Activated CD4-positive, alpha-beta T cell treated with anti-CD3 and anti-CD28 coated beads, Interleukin-2, amount 10 ng/mL, durations not matched to agents 7 days and 5 days (primary cell): ENCODE results near the gene KIAA1217. TPM values are rescaled to one million over a fixed set of nuclear protein-coding genes. Genes with fewer than 3 reads are reported as not detected.

Experiments
- CTCF ChIA-PET: fragments of 350-600 bp; sonication (Branson Sonifier 250); formaldehyde crosslinking; loops from one replicate; lab custom pipeline; 2021; ENCODE audit warnings: antibody characterized with exemption; lab: Charles Lee
- POLR2A ChIA-PET: fragments of 350-600 bp; sonication (Branson Sonifier 250); formaldehyde crosslinking; loops from one replicate; lab custom pipeline; 2021; ENCODE audit warnings: antibody characterized with exemption; lab: Charles Lee
- DNase-seq: peaks from one replicate; pipeline ENCODE4 v3.0.0-alpha.2; 2020
- H3K27ac Mint-ChIP-seq: one replicate; pipeline ENCODE4 v1.8.0; 2021; ENCODE audit warnings: mild to moderate bottlenecking, moderate library complexity, mixed read lengths
- H3K27me3 Mint-ChIP-seq: one replicate; pipeline ENCODE4 v1.8.0; 2021; ENCODE audit warnings: mixed read lengths
- H3K36me3 Mint-ChIP-seq: one replicate; pipeline ENCODE4 v1.8.0; 2021; ENCODE audit warnings: low read depth, mixed read lengths
- H3K4me1 Mint-ChIP-seq: one replicate; pipeline ENCODE4 v1.8.0; 2021; ENCODE audit warnings: mixed read lengths
- H3K4me3 Mint-ChIP-seq: one replicate; pipeline ENCODE4 v1.8.0; 2021; ENCODE audit warnings: mild to moderate bottlenecking, moderate library complexity, mixed read lengths
- H3K9me3 Mint-ChIP-seq: one replicate; pipeline ENCODE4 v1.8.0; 2021; ENCODE audit warnings: mixed read lengths
- total RNA-seq, 2 experiments: library from RNA; stranded (reverse); gene quantifications; one replicate each; pipeline ENCODE4 v1.2.3, GENCODE V29; 2021

Gene KIAA1217, protein sequence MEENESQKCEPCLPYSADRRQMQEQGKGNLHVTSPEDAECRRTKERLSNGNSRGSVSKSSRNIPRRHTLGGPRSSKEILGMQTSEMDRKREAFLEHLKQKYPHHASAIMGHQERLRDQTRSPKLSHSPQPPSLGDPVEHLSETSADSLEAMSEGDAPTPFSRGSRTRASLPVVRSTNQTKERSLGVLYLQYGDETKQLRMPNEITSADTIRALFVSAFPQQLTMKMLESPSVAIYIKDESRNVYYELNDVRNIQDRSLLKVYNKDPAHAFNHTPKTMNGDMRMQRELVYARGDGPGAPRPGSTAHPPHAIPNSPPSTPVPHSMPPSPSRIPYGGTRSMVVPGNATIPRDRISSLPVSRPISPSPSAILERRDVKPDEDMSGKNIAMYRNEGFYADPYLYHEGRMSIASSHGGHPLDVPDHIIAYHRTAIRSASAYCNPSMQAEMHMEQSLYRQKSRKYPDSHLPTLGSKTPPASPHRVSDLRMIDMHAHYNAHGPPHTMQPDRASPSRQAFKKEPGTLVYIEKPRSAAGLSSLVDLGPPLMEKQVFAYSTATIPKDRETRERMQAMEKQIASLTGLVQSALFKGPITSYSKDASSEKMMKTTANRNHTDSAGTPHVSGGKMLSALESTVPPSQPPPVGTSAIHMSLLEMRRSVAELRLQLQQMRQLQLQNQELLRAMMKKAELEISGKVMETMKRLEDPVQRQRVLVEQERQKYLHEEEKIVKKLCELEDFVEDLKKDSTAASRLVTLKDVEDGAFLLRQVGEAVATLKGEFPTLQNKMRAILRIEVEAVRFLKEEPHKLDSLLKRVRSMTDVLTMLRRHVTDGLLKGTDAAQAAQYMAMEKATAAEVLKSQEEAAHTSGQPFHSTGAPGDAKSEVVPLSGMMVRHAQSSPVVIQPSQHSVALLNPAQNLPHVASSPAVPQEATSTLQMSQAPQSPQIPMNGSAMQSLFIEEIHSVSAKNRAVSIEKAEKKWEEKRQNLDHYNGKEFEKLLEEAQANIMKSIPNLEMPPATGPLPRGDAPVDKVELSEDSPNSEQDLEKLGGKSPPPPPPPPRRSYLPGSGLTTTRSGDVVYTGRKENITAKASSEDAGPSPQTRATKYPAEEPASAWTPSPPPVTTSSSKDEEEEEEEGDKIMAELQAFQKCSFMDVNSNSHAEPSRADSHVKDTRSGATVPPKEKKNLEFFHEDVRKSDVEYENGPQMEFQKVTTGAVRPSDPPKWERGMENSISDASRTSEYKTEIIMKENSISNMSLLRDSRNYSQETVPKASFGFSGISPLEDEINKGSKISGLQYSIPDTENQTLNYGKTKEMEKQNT (N-terminal part only)
- total RNA-seq = under 1 TPM; 0.32 to 0.33 TPM

GRCh38 chr10:24208661-24209431 lies at the start of gene KIAA1217:
TSS of gene KIAA1217 (plus strand) at chr10:24209138. CDS start at chr10:24209194, 56 bp downstream.
- ChIA-PET POLR2A (interaction anchor here (0.8 kb wide), 1 partner anchor 965 kb away, joined by 3 read pairs; no protein-coding TSS in a partner anchor), CTCF (no interaction called here)
- Mint-ChIP-seq H3K27ac (no peak within 1 kb of the TSS), H3K4me3 (peak within 1 kb of the TSS; percentile 27), H3K36me3 (no peaks in the 10 kb centered on the region), H3K4me1 (peaks cover 16% of the 10 kb centered on the region), H3K9me3 (peaks cover 2% of the 10 kb centered on the region), H3K27me3 (peaks cover 30% of the 10 kb centered on the region)
- DNase-seq = no peak

GRCh38 chr10:24162206-24162985 lies 46.5 kb upstream of the KIAA1217 start:
- CTCF ChIA-PET = no interaction called here
- POLR2A ChIA-PET = no interaction called here
- Mint-ChIP-seq H3K36me3 (no peaks in the 10 kb centered on the region), H3K27me3 (no peaks in the 10 kb centered on the region), H3K27ac (no peak overlapping the region), H3K4me1 (no peaks in the 10 kb centered on the region), H3K9me3 (peaks cover under 1% of the 10 kb centered on the region), H3K4me3 (no peak overlapping the region)
- DNase-seq = no peak

DNA sequence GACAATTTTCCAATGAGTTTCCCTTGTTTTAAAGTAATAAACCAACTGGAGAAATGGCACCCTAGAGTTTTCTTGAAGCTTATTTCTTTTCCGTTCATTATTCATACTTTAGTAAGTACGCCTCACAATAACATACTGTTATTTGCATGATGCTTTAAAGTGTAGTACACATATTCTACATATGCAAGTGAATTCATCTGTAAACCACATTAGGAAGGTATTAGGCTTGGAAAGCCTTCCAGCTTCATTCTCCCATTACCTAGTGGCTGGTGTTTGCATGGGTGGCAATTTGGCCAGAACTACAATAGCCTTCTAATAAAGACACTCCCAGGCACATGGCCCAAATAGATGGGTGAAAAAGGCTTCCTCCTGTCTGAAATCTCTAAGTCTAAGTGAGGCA lies 45.5 kb upstream of the KIAA1217 start:
- POLR2A ChIA-PET = no interaction called here
- no peak for DNase-seq
- CTCF ChIA-PET = interaction anchor here (0.6 kb wide), 1 partner anchor 452 kb away, joined by 3 read pairs; no protein-coding TSS in a partner anchor
- H3K36me3 Mint-ChIP-seq = no peaks in the 10 kb centered on the region
- no peaks in the 10 kb centered on the region for H3K27me3 Mint-ChIP-seq
- no peaks in the 10 kb centered on the region for H3K9me3 Mint-ChIP-seq
- H3K27ac Mint-ChIP-seq = no peak overlapping the region
- H3K4me1 Mint-ChIP-seq = no peaks in the 10 kb centered on the region
- no peak overlapping the region for H3K4me3 Mint-ChIP-seq

DNA sequence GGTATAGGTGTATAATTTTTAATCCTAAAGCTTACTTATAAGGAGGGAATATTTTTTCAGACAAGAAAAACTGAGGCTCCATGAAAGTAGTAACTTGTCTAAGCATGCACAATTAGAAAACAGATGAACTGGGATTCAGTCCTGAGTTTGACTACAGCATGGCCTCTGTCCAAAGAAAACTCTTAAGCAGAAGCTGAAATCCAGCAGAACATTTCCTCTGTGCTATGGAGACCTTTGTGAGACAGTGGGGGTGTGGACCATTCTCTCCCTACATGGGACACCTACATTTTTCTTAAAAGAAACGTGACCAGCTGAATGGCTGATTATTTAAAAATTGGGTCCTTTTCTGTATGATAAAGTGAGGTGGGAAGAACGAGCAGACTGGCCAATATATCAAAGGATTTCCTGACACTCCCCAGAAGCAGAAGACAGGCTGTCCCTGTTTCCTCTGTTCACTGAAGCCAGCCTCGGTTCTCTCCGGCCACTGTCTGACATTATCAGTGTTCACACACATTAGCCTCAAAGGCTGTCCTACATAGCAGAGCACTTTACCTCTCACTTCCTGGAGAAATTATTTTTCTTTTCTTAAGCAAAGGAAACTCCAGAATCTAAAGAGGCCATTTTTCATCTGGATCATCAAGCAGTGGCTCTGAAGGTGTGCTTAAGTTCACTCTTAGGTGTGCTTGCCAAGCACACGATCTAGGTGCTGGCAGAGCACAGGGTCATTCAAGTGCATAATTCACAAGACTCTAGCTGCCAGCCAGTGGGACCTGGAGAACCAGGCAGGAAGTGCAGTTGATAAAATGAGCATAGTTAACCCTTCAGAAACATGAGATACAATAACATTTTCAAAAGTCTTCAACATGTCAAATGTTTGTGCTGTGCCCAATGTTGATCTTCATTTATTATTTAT lies 40.4 kb upstream of the KIAA1217 start:
- Mint-ChIP-seq H3K36me3 (no peaks in the 10 kb centered on the region), H3K27ac (no peak overlapping the region), H3K4me1 (no peaks in the 10 kb centered on the region), H3K27me3 (no peaks in the 10 kb centered on the region), H3K9me3 (no peaks in the 10 kb centered on the region), H3K4me3 (no peak overlapping the region)
- ChIA-PET CTCF (no interaction called here), POLR2A (no interaction called here)
- no peak for DNase-seq

GRCh38 chr10:24170199-24170598 lies 38.7 kb upstream of the KIAA1217 start:
- H3K27ac Mint-ChIP-seq = no peak overlapping the region
- H3K27me3 Mint-ChIP-seq = no peaks in the 10 kb centered on the region
- POLR2A ChIA-PET = no interaction called here
- no peaks in the 10 kb centered on the region for H3K36me3 Mint-ChIP-seq
- CTCF ChIA-PET = no interaction called here
- no peak overlapping the region for H3K4me3 Mint-ChIP-seq
- peaks cover 2% of the 10 kb centered on the region for H3K9me3 Mint-ChIP-seq
- DNase-seq = no peak
- H3K4me1 Mint-ChIP-seq = no peaks in the 10 kb centered on the region

DNA sequence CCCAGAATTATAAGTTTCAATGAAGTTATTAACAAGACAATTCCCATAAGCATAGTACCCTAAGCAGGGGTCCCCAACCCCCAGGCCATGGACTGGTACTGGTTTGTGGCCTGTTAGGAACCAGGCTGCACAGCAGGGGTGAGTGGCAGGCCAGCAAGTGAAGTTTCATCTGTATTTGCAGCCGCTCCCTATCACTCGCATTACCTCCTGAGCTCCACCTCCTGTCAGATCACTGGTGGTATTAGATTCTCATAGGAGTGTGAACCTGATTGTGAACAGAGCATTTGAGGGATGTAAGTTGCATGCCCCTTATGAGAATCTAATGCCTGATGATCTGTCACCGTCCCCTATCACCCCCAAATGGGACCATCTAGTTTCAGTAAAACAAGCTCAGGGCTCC lies 36.0 kb upstream of the KIAA1217 start:
- CTCF ChIA-PET = no interaction called here
- peaks cover 7% of the 10 kb centered on the region for H3K9me3 Mint-ChIP-seq
- no peak overlapping the region for H3K27ac Mint-ChIP-seq
- H3K4me1 Mint-ChIP-seq = no peaks in the 10 kb centered on the region
- H3K27me3 Mint-ChIP-seq = no peaks in the 10 kb centered on the region
- H3K36me3 Mint-ChIP-seq = no peaks in the 10 kb centered on the region
- H3K4me3 Mint-ChIP-seq = no peak overlapping the region
- no peak for DNase-seq
- POLR2A ChIA-PET = no interaction called here

GRCh38 chr10:24174014-24174413 lies 34.9 kb upstream of the KIAA1217 start:
- no peak for DNase-seq
- Mint-ChIP-seq H3K4me1 (no peaks in the 10 kb centered on the region), H3K27ac (no peak overlapping the region), H3K9me3 (peaks cover 10% of the 10 kb centered on the region), H3K4me3 (no peak overlapping the region), H3K27me3 (no peaks in the 10 kb centered on the region), H3K36me3 (no peaks in the 10 kb centered on the region)
- CTCF ChIA-PET = no interaction called here
- POLR2A ChIA-PET = no interaction called here

DNA sequence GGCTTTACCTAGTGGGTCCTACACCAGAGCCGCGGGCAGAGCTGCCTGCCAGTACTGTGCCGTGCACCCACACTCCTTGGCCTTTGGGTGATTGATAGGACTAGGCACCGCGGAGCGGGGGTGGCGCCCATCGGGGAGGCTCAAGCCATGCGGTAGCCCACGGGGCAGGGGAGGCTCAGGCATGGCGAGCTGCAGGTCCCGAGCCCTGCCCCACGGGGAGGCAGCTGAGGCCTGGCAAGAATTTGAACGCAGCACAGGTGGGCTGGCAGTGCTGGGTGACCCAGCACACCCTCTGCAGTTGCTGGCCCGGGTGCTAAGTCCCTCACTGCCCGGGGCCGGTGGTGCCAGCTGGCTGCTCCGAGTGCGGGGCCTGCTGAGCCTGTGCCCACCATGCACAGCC lies 32.3 kb upstream of the KIAA1217 start:
- Mint-ChIP-seq H3K9me3 (peaks cover 10% of the 10 kb centered on the region), H3K27ac (no peak overlapping the region), H3K27me3 (no peaks in the 10 kb centered on the region), H3K36me3 (no peaks in the 10 kb centered on the region), H3K4me3 (no peak overlapping the region), H3K4me1 (no peaks in the 10 kb centered on the region)
- ChIA-PET POLR2A (no interaction called here), CTCF (no interaction called here)
- DNase-seq = no peak

GRCh38 chr10:24177636-24178035 lies 31.3 kb upstream of the KIAA1217 start:
- Mint-ChIP-seq H3K4me1 (no peaks in the 10 kb centered on the region), H3K36me3 (no peaks in the 10 kb centered on the region), H3K9me3 (peaks cover 10% of the 10 kb centered on the region), H3K4me3 (no peak overlapping the region), H3K27me3 (no peaks in the 10 kb centered on the region), H3K27ac (no peak overlapping the region)
- POLR2A ChIA-PET = no interaction called here
- DNase-seq = no peak
- CTCF ChIA-PET = no interaction called here

DNA sequence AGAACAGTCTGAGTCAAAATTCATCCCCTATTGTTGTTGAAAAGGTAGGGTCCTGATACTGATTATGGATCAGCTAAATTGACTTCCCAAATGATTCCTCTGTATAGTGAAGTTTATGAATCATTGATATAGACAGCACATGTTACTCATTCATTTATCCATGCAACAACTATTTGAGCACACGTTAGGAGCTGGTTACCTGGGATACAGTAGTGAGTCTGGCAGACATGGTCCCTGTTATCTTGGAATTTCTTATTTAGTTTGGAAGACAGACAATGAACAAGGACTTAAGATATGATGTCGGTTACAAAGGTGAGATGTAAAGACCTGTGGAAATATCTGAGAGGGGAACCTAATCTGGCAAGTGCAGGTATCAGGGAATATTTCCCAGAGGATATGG lies 28.0 kb upstream of the KIAA1217 start:
- Mint-ChIP-seq H3K4me3 (no peak overlapping the region), H3K27me3 (no peaks in the 10 kb centered on the region), H3K27ac (no peak overlapping the region), H3K36me3 (no peaks in the 10 kb centered on the region), H3K4me1 (no peaks in the 10 kb centered on the region), H3K9me3 (peaks cover 2% of the 10 kb centered on the region)
- ChIA-PET CTCF (no interaction called here), POLR2A (no interaction called here)
- DNase-seq = no peak

DNA sequence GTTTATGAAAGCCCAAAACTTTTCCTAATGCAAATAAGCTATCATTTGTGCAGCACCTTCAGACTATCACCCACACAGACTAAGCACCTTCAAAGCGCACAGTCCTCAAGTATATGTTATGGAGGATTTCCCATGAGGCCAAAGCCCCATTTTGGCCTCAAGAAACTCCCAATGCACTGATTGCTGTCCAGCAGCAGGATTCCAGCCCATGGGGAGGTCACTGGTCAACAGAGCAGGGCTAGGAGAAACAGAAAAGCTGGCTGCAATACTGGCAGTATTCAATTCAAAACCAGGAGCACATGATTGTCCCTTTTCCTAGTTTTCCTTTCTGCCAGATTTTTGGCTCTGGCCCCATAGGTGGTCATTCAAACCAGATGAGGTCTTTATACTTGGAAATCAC lies 24.5 kb upstream of the KIAA1217 start:
- Mint-ChIP-seq H3K4me1 (no peaks in the 10 kb centered on the region), H3K36me3 (no peaks in the 10 kb centered on the region), H3K9me3 (no peaks in the 10 kb centered on the region), H3K27ac (no peak overlapping the region), H3K4me3 (no peak overlapping the region), H3K27me3 (no peaks in the 10 kb centered on the region)
- POLR2A ChIA-PET = no interaction called here
- CTCF ChIA-PET = no interaction called here
- no peak for DNase-seq
